Spinal cord (tissue), 10 donors: ENCODE measurements around the gene DNAJC8. TPM values are rescaled to one million over a fixed set of nuclear protein-coding genes. Genes with fewer than 3 reads are reported as not detected.
A peak's percentile ranks its signal among the peaks of the same experiment; 100 is the strongest.

Experiments
- DNase-seq, 6 donors: peaks; one replicate each; pipeline versions ENCODE4 v3.0.0 to v3.0.0-alpha.2; 2013 to 2015; ENCODE audit warnings: low spot score in 6 of 6, low read depth in 4 of 6
- H3K27ac ChIP-seq: one replicate; pipeline ENCODE4 v1.5.1; 2013; ENCODE audit warnings: low read depth, low read length, control low read depth
- H3K27me3 ChIP-seq: one replicate; pipeline ENCODE4 v1.6.1; 2013; ENCODE audit warnings: low read length; ENCODE audit not compliant: control insufficient read depth, insufficient read depth
- H3K36me3 ChIP-seq: one replicate; pipeline ENCODE4 v1.6.1; 2013; ENCODE audit warnings: low read length; ENCODE audit not compliant: control insufficient read depth, insufficient read depth
- H3K4me1 ChIP-seq: one replicate; pipeline ENCODE4 v1.6.1; 2013; ENCODE audit warnings: low read length; ENCODE audit not compliant: control insufficient read depth, insufficient read depth
- H3K4me3 ChIP-seq: one replicate; pipeline ENCODE4 v1.5.1; 2013; ENCODE audit warnings: low read depth, low read length, control low read depth
- H3K9me3 ChIP-seq: one replicate; pipeline ENCODE4 v1.6.1; 2013; ENCODE audit warnings: low read length; ENCODE audit not compliant: control insufficient read depth, insufficient read depth
- WGBS: methylation state at CpG from one replicate; pipeline ENCODE4 v1.1.5; 2013; ENCODE audit warnings: missing lambda C conversion rate; ENCODE audit not compliant: insufficient coverage; 5-methylcytosine and 5-hydroxymethylcytosine counted together
- long read RNA-seq, 4 donors: transcript quantifications; one replicate each; lab custom pipeline, GENCODE V29; 2026
- polyA plus RNA-seq, 2 donors: library from polyadenylated mRNA; unstranded; fragments of 120-200 nt; gene quantifications; one replicate each; pipeline ENCODE4 v1.2.1, GENCODE V29; 2013; ENCODE audit not compliant: insufficient read length in 2 of 2
- total RNA-seq, 2 donors: library from RNA; depleted of rRNA in 1 of 2; stranded (reverse); fragments of 120-200 nt in 1 of 2; fragments of >200 nt in 1 of 2; gene quantifications; one replicate each; pipeline versions ENCODE4 v1.2.3 to v1.2.4, GENCODE V29; 2013 to 2014
- donor health status: healthy.

Gene DNAJC8
- total RNA-seq, result 100 to 1,000 TPM in 1 of 2 donors, 10 to 100 TPM in 1; 49.3 to 134 TPM
- polyA plus RNA-seq, result 100 to 1,000 TPM; 142 to 145 TPM
- long read RNA-seq, donor 1, transcript DNAJC8-201 (9 exons, 1,759 nt), result major isoform, 75 of 126 reads
- long read RNA-seq, donor 1, partial matches to known transcripts, result 44 of 126 reads
- long read RNA-seq, donor 1, other reads (novel, unspliced or antisense), result 0 of 126 reads
- long read RNA-seq, donor 2, transcript DNAJC8-201 (9 exons, 1,759 nt), result major isoform, 23 of 40 reads
- long read RNA-seq, donor 2, partial matches to known transcripts, result 14 of 40 reads
- long read RNA-seq, donor 2, other reads (novel, unspliced or antisense), result 0 of 40 reads
- long read RNA-seq, donor 3, transcript DNAJC8-201 (9 exons, 1,759 nt), result major isoform, 23 of 46 reads
- long read RNA-seq, donor 3, partial matches to known transcripts, result 22 of 46 reads
- long read RNA-seq, donor 3, other reads (novel, unspliced or antisense), result 0 of 46 reads
- long read RNA-seq, donor 4, transcript DNAJC8-201 (9 exons, 1,759 nt), result major isoform, 71 of 1,070 reads
- long read RNA-seq, donor 4, transcript DNAJC8-205 (10 exons, 1,600 nt), result minor isoform, 6 of 1,070 reads
- long read RNA-seq, donor 4, transcript DNAJC8-203 (4 exons, 721 nt), result minor isoform, 7 of 1,070 reads
- long read RNA-seq, donor 4, partial matches to known transcripts, result 943 of 1,070 reads
- long read RNA-seq, donor 4, other reads (novel, unspliced or antisense), result 41 of 1,070 reads

GRCh38 chr1:28232558-28233263 is at the start of gene DNAJC8:
TSS of gene DNAJC8 (minus strand) at chr1:28233029. CDS start at chr1:28232998, 31 bp downstream.
- H3K36me3 ChIP-seq, result peaks cover 4% of the 10 kb centered on the region
- H3K9me3 ChIP-seq, result no peaks in the 10 kb centered on the region
- peaks cover 30% of the 10 kb centered on the region for H3K4me1 ChIP-seq
- peak within 1 kb of the TSS; percentile 100 for H3K4me3 ChIP-seq
- H3K27me3 ChIP-seq, result no peaks in the 10 kb centered on the region
- DNase-seq, result peak in 5 of 6 donors; percentile 85 to 98 (median 88)
- WGBS, result 0% methylated on average over 31 of the region's 40 CpGs
- H3K27ac ChIP-seq, result peak within 1 kb of the TSS; percentile 47

- H3K27ac ChIP-seq, result no peak overlapping the region
- no peak overlapping the region for H3K4me3 ChIP-seq
- H3K27me3 ChIP-seq, result no peaks in the 10 kb centered on the region
- DNase-seq, result no peak
- peaks cover 4% of the 10 kb centered on the region for H3K4me1 ChIP-seq
- peaks cover 52% of the 10 kb centered on the region for H3K36me3 ChIP-seq
- H3K9me3 ChIP-seq, result no peaks in the 10 kb centered on the region
- WGBS, result 87% methylated on average over 14 of the region's 14 CpGs
Measured at GRCh38 chr1:28281608-28282425, 49.0 kb upstream of the DNAJC8 start.

GRCh38 chr1:28280977-28281381 is 48.1 kb upstream of the DNAJC8 start:
- DNase-seq, result no peak

GRCh38 chr1:28280501-28280900 is 47.7 kb upstream of the DNAJC8 start:
- 75% methylated on average over 8 of the region's 8 CpGs for WGBS
- H3K36me3 ChIP-seq, result peaks cover 60% of the 10 kb centered on the region
- H3K27me3 ChIP-seq, result no peaks in the 10 kb centered on the region

More at GRCh38 chr1:28280977-28281381, 48.1 kb upstream of the DNAJC8 start:
- WGBS, result 65% methylated on average over 2 of the region's 5 CpGs
- Histone ChIP-seq H3K36me3 (peaks cover 55% of the 10 kb centered on the region), H3K9me3 (no peaks in the 10 kb centered on the region), H3K27ac (no peak overlapping the region), H3K4me1 (peaks cover 4% of the 10 kb centered on the region), H3K27me3 (no peaks in the 10 kb centered on the region), H3K4me3 (no peak overlapping the region)

GRCh38 chr1:28279721-28280120 is 46.9 kb upstream of the DNAJC8 start:
- H3K27ac ChIP-seq, result no peak overlapping the region
- no peaks in the 10 kb centered on the region for H3K27me3 ChIP-seq
- no peak overlapping the region for H3K4me3 ChIP-seq
- no peak for DNase-seq
- H3K9me3 ChIP-seq, result no peaks in the 10 kb centered on the region
- H3K4me1 ChIP-seq, result peaks cover 4% of the 10 kb centered on the region
- 100% methylated on average over 4 of the region's 7 CpGs for WGBS
- peaks cover 64% of the 10 kb centered on the region for H3K36me3 ChIP-seq

More at GRCh38 chr1:28280501-28280900, 47.7 kb upstream of the DNAJC8 start:
- DNase-seq, result no peak
- no peaks in the 10 kb centered on the region for H3K9me3 ChIP-seq
- no peak overlapping the region for H3K27ac ChIP-seq
- H3K4me1 ChIP-seq, result peaks cover 4% of the 10 kb centered on the region
- no peak overlapping the region for H3K4me3 ChIP-seq

- Histone ChIP-seq H3K4me3 (no peak overlapping the region), H3K36me3 (peaks cover 71% of the 10 kb centered on the region), H3K9me3 (no peaks in the 10 kb centered on the region), H3K27ac (no peak overlapping the region), H3K27me3 (no peaks in the 10 kb centered on the region), H3K4me1 (peaks cover 4% of the 10 kb centered on the region)
- DNase-seq, result no peak
- 100% methylated on average over 3 of the region's 5 CpGs for WGBS
Measured at GRCh38 chr1:28278763-28279162, 45.9 kb upstream of the DNAJC8 start.

- no peak for DNase-seq
- Histone ChIP-seq H3K9me3 (no peaks in the 10 kb centered on the region), H3K4me3 (no peak overlapping the region), H3K4me1 (no peaks in the 10 kb centered on the region), H3K27ac (no peak overlapping the region), H3K27me3 (no peaks in the 10 kb centered on the region), H3K36me3 (peaks cover 53% of the 10 kb centered on the region)
- 69% methylated on average over 16 of the region's 17 CpGs for WGBS
Measured at GRCh38 chr1:28273216-28273860, 40.5 kb upstream of the DNAJC8 start.

GRCh38 chr1:28272215-28272852 is 39.5 kb upstream of the DNAJC8 start:
- no peak for DNase-seq
- H3K4me3 ChIP-seq, result no peak overlapping the region
- H3K27ac ChIP-seq, result no peak overlapping the region
- 94% methylated on average over 18 of the region's 20 CpGs for WGBS
- H3K27me3 ChIP-seq, result no peaks in the 10 kb centered on the region
- peaks cover 46% of the 10 kb centered on the region for H3K36me3 ChIP-seq
- no peaks in the 10 kb centered on the region for H3K4me1 ChIP-seq
- H3K9me3 ChIP-seq, result no peaks in the 10 kb centered on the region
